ENCODE data around the gene CASZ1. TPM values are rescaled to one million over a fixed set of nuclear protein-coding genes. Genes with fewer than 3 reads are reported as not detected.

The CASZ1 gene
- total RNA-seq, 1 experiment from 2014 or later = 3.9 TPM

- H4K91ac ChIP-seq (ENCODE audit: insufficient read length, low read depth, low read length) = no peak overlapping the region
- no peaks in the 10 kb centered on the region for H3K79me2 ChIP-seq (ENCODE audit: insufficient read depth, low read length)
- H3K4ac ChIP-seq (ENCODE audit: low read depth, low read length) = no peak overlapping the region
- no peak overlapping the region for H3K18ac ChIP-seq (ENCODE audit: insufficient read length, low read depth, low read length)
- Mint-ChIP-seq H3K27ac (0 out of 7 replicates have a peak overlapping the region, but pooled peaks of 1 of the 3 experiments have one; percentile 55), H3K27me3 (ENCODE audit: low read depth) (no peaks in the 10 kb centered on the region), H3K4me1 (peaks cover 2 to 38% of the 10 kb centered on the region in 2 experiments; a peak in 3 of 4 replicates), H3K36me3 (ENCODE audit: insufficient read depth in 1 of 3, low read depth in 3 of 3) (no peaks in the 10 kb centered on the region), H3K4me3 (no peak overlapping the region), H3K9me3 (no peaks in the 10 kb centered on the region; a peak in 1 of 5 replicates)
- H3K23me2 ChIP-seq (ENCODE audit: insufficient read length, low read depth, low read length, poor library complexity, severe bottlenecking) = no peaks in the 10 kb centered on the region
- H3K56ac ChIP-seq (ENCODE audit: insufficient read length, low read depth, low read length) = no peak overlapping the region
- H2BK20ac ChIP-seq (ENCODE audit: low read depth, low read length, poor library complexity, severe bottlenecking) = no peak overlapping the region
- H2AK5ac ChIP-seq (ENCODE audit: insufficient read length, low read length) = no peak overlapping the region
- H3K23ac ChIP-seq (ENCODE audit: insufficient read length, low read depth, low read length) = no peak overlapping the region
- H3K9ac ChIP-seq (ENCODE audit: extremely low read depth, insufficient read length, low read length) = no peak overlapping the region
- H2BK12ac ChIP-seq (ENCODE audit: insufficient read length, low read depth, low read length) = no peak overlapping the region
- no peak overlapping the region for H3K4me2 ChIP-seq (ENCODE audit: insufficient read depth, insufficient read length, low read length)
- H2AFZ ChIP-seq (ENCODE audit: low read length) = no peak overlapping the region
- H4K20me1 ChIP-seq (ENCODE audit: control insufficient read depth, insufficient read depth, insufficient read length) = no peaks in the 10 kb centered on the region
- no peak overlapping the region for H2BK120ac ChIP-seq (ENCODE audit: low read depth, low read length, poor library complexity, severe bottlenecking)
- H2BK15ac ChIP-seq (ENCODE audit: low read depth, low read length) = no peak overlapping the region
- H3K14ac ChIP-seq (ENCODE audit: insufficient read depth, low read length) = no peak overlapping the region
- no peak overlapping the region for H3K27ac ChIP-seq (ENCODE audit: insufficient read length, low read depth, low read length)
- H3K79me1 ChIP-seq (ENCODE audit: insufficient read depth, low read depth, low read length, poor library complexity, severe bottlenecking) = no peaks in the 10 kb centered on the region
- no peak overlapping the region for H4K8ac ChIP-seq (replicated peaks; ENCODE audit: insufficient read length, low read depth, low read length)
- no CpG with 5 or more reads among the region's 16 CpGs for WGBS (ENCODE audit: extremely low coverage, insufficient read length, low lambda C conversion rate)
- no peaks in the 10 kb centered on the region for H3K4me1 ChIP-seq (ENCODE audit: insufficient read depth, low read length)
- H4K5ac ChIP-seq (ENCODE audit: insufficient read length, low read depth, low read length) = no peak overlapping the region
- H3K9me3 ChIP-seq (ENCODE audit: control insufficient read depth, low read depth, low read length) = no peaks in the 10 kb centered on the region
- H3K27me3 ChIP-seq (ENCODE audit: insufficient read depth, low read length) = no peaks in the 10 kb centered on the region
- no peak for TF ChIP-seq CTCF (conservative IDR thresholded peaks at IDR 0.05)
- H3T11ph ChIP-seq (ENCODE audit: low read length) = no peak overlapping the region
- H2BK5ac ChIP-seq (ENCODE audit: insufficient read length, low read length) = no peak overlapping the region
- no peak for DNase-seq
Observed at GRCh38 chr1:10727751-10728232, 68.7 kb downstream of the CASZ1 start.

Data from H9 (cell line).